GM21515 (cell line): Measurements from ENCODE around the gene ITPR1.

Experiments used
- ATAC-seq: cut with Tn5 transposase; IDR thresholded peaks from one replicate; pipeline ENCODE4 v1.9.1; 2021; ENCODE audit not compliant: unreplicated experiment

Gene ITPR1

DNA sequence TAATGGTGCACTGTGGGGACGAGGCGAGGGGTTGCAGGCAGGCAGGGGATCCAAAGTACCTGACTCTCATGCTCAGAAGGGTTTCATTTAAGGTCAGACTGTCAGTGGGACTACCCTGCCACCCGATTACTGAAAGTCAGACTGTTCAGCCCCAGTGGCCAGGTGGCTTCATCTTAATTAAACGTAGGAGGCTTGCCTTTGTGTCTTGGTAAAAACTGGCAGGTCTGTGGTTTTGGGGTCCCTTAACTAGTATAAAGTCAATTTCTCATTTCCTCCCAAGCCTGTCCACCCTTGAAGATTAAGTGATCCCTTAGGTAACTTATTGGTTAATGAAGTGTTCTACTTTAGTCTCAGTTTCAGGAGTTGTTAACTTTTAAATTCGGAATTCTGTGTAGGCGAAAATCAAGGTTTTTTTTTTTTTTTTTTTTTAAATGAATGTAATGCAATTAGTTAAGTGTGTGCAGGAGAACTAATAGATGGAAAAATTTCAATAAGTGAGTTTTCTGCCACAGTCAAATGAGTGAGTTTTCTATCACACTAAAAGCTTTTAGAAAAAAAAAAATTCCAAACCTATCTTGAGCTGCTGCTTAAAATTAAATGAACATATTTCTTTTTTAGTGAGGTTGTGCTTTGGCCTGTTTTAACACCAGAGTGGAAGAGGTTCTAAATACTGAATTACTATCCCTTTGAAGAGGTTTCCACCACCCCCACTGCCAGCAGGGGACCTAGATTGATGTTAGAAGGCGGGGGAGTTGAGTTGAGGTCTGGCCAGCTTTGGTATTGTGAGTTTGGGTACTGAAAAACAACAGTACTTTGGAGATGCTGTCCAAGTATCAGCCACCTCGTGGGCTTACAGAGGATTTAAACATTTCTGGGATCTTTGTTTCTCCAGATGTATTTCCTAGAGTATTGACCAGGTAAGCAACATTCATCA is 15.2 kb downstream of the ITPR1 start:
- ATAC-seq, result peak; percentile 57

DNA sequence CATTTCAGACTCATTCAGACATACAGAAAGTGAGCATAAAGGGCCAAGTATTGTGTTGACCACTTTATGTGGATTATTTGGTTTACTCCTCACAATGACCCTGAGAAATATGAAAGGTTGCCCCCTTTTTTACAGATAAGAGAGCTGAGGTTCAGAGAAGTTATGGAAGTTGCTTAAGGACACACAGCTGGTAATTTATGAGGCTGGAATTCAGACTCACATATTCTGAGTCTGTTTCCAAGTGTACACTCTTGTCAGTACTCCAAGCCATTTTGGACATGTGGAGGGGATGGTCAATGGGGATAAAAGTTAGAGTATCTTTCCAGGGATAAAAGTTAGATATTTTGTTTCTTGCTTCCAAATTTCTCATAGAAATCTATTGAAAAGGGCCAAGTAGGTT is 15.9 kb downstream of the ITPR1 start:
- no peak for ATAC-seq

DNA sequence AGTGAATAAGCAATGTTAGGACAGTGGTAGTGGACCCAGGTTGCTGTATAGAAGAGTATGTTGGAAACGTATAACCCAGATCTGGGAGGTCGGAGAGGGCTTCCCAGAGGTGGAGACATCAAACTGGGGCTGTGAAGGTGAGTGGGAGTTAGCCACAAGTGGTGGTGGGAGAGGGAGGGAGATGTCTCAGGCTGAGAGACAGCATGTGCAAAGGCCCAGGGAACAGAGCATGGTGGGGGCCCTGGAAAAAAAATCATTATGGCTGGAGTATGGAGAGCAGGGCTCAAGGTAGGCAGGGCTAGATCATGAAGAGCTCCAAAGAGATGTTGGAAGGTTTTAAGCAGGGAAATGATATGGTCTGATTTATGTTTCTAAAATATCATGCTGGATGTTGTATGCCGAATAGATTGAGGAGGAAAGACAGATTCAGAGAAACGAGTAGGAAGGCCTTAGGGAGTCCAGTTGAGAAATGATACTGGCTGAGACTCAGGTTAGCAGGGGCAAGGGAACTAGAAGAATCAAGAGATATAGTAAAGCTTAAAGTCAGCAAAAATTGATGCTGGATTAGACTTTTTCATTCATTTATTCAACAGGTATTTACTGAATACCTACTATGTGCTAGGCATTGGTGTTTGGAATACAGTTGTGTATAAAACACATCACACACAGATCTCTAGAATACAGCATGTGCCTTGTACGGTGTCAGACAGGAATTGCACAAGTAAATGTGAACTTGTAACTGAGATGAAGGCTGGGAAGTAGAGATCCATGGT is 17.0 kb downstream of the ITPR1 start:
- no peak for ATAC-seq

DNA sequence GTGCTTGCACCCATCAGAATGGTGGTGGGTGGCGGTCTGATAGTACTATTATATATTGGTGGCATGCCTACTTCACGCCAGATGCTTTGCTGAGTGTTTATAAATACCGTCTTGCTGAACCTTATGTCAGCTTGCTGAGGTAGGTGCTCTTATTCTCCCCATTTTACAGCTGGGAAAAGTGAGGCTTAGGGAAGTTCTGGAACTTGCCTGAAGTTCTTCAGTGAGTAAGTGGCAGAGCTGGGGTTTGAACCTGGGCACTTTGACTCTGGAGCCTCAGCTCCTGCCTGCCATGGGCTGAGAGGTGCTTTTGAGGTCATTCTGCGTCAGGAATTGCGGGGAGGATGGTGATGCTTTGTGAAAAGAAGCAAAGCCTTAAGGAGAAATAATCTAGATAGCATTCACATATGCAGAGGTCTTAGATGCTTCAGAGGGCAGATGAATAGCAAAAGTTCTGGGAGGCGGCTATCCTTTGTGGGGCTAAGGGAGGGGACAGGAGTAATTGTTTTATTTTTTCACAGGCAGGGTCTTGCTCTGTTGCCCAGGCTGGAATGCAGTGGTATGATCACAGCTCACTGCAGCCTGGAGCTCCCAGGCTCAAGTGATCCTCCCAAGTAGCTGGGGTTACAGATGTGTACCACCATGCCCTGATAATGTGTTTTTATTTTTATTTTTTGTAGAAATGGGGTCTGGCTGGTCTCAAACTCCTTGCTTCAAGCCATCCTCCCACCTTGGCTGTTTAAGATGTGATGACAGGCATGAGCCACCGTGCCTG is 18.5 kb downstream of the ITPR1 start:
- ATAC-seq, result no peak

DNA sequence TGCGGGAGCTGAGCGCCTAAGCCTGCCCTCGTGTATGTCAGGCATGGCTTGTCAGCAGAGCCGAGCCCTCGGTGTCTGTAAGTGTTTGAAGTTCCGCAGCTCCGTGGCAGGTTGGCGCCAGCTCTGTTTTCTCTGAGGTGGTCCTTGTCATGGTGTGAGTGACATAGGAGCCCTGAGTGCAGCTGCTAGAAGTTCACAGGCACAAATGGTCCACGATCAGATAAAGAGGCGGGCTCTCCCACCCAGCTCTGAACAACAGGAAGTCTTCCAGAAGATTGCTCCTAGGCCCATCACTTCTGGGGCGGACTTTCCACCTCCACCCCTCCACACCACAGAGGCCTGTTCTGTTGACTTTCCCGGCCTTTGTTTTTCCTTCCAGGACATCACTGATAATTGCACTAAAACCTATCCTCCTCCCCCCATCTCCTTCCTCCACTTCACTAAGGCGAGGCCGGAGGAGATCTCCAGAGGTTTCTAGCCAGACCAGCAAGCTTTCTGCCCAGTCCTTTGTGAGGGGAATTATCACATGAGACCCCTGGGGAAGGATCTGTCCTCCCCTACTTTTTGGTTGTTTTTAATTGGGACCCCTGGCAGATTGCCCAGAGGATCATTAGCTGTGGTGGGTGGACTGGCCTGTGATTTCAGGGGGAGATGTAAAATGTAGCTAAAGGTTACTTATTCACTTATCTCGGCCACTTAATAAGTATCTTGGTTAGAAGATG is 19.9 kb downstream of the ITPR1 start:
- ATAC-seq, result no peak

DNA sequence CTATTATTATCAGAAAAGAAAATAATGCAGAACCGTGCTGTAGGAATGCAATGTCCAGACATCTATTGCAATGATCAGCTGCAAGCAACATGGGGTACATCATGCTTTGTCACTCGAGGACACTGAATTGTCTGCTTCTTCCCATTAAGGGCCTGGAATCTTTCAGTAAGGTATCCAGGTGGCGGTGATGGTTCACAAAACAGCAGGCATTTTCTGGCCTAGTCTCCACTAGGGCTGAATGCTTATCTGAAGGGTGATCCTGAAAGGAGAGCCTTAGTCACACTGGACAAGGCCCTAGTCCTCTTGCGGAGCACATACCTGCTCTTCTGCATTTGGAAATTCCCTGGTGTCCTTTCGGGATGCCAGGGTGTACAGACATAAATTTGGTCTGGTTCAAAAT is 21.2 kb downstream of the ITPR1 start:
- ATAC-seq, result no peak

DNA sequence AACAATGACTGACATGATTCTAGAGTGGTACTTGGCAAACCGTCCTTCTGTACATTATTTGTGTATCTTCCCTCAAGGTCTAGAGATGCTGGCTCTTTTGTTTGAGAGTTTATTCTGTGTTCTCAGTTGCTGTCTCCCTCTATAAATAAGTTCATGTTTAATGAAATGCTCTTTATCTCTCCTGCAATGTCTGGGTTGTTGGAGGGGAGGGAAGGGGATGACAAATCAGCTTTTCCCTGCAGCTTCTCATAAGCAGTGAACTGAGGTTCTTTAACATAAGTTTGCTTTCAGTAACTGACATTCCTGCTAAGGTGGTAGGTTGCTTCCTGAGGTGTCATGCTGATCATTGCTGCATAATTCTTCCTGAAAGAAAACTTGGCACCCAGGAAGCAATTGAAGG is 21.8 kb downstream of the ITPR1 start:
- ATAC-seq, result no peak

DNA sequence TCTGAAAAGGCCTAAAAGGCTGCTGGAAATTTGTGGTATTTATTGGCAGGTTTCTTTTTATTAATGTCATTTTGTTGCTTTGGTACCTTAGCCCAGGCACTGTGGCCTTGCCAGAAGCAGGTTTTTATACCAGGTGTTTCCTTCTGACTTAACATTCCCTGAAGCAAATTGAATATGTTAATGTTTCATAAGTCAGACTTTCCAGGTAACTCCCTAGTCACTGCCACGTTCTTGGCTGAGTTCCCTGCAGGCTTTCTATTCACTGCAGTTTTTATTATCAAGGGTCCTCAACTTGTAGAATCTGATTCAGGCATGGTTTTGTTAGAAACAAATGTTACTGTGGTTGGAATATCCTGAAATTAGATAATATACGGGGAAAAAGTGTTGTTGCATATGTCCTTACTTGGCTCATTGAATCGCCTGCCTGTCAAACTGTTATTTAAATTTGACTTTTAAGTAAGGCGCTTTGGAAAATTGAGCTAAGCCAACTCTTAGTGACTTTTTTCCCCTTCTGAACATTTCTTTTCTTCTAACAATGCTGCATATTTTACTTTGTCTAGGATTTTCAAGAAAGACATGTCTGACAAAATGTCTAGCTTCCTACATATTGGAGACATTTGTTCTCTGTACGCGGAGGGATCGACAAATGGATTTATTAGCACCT is 22.9 kb downstream of the ITPR1 start:
- ATAC-seq, result no peak

DNA sequence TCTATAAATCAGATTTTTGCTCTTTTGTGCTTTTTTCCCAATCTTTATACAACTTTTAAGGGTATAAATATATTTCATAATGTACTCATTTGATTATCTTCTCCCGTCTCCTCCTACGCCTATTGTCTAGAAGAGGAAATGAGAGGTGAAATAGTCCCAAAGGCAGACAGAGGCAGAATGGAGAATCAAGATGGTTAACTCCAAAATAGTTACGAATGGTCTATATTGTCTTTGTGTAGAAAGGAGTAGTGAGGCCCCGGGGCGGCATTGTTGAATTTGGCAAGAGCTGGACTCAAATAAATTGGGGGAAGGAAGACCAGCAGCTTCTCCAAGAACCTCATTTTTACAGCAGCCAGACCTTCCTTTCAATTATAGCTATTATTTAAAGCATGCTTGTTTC is 23.9 kb downstream of the ITPR1 start:
- no peak for ATAC-seq

DNA sequence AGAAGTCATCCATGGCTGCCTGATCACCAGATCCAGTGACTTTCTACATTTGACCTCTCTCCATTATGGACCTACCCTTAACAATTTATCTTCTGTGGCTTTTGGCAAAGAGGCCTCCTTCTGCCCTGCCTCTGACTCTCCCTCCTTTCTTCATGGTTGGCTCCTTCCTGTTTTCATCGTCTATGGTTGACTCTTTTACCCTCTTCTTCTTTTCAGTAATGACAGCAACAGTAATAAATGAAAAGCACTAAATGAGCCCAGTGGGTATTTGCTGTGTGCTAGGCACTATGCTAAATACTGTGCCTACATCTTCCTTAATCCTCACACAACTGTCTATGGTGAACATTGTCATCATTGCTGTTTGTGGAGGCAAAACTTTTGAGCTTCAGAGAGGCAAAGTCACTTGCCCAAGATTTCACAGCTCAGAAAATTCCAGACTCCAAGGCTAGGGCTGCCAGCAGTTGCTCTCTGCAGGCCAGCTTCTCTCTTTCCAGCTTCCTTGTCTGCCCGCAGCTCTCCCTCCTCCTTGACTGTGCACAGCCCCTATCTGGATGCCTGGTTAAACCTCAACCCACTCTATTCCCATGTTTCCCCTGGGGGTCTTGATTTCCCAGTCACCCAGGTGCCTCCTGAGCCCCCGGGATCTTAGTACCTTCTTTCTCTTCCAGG is 24.6 kb downstream of the ITPR1 start:
- ATAC-seq, result no peak

DNA sequence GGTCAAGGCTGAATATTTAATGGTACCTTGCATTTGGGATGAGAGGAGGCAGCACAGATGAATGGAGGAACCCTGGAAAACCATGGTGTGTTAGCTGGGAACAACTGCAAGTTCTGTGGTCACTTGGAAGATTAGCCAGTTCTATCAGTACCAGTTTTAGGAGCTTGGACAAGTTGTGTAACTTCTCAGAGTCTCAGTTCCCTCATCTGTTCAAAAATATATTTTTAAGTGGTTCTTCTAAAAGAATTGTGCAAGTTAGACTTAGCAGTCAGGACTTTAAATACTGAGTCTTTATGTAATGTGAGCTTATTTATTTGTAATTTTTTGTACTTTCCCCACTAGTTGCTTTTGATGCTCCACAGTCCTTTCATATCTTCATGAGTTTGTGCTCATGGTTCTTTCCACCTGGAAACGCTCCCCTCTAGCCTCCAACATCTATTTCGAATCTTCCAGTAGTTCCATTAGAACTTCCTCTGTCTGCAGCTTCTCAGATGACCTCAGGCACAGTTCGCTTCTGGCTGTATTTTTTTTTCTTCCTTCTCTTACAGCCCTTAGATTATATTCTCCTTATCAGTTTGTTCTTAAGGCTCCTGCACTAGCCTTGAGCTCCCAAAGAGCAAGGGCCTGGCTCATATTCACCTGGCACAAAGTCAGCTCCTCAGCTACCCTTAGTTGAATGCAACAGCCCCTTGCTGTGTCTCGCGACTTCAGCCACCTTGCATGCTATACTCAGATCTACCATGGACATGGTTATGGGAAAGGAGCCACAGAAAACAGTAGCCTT is 27.1 kb downstream of the ITPR1 start:
- ATAC-seq, result no peak

DNA sequence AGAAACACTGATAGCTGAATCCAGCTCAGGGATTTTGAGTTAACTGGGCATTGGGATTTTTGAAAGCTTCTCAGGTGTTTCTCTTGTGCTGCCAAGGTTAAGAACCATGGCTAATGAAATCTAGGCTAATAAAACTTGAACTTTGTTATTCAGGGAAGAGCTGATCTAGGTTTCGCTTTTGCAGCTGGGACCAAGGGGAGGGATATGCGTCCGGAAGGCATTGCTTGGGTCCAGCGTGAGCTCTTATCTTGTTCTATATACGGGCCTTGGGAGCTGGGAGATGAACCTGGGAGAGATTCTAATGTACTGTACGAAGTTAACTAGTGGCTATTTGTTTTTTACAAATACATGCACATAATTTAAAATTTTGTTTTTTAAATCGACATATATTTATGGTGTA is 29.8 kb downstream of the ITPR1 start:
- ATAC-seq, result no peak

DNA sequence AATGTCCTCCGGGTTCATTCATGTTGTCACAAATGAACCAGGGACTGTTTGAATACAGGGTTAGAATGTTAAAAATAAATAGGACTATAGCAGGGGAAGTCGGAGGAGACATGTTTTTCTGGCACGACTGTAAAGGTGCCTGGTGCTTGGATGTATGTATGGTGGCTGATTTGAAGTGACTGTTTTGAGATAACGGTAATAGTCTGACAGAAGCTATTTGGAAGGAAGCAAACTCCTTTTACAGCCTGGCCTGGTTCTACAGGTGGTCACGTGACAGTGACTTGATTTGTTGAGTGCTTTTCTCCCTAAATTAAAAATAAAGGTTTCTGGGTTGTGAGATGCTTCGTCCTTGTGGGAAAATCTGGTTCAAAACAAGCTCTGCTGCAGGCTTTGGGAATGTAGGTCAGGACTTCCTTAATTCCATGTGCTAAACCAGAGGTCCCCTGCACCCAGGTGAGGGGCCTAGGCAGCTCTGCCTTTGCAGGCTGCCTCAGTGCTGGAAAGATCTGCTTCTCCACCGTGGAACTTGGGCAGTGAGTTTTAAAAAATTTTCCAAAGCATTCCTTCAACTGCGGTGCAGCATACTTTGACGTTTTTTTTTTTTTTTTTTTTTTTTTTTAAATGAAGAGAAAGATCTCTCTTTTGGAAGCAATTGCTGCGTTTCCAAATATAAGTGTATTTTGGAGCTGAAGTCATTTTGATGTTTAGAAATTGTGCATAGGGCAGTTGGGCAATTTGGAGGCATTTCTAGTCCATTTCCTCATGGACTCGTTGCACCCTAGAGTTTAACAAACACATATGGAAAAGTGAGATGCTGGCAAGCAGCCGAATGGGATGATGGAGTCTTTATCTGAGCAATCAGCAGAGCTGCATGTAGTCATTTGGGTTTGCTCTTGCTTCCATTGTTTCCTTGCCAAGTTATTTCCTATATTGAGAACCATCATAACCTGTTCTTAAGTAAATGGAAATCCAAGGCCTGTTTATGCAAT is 30.9 kb downstream of the ITPR1 start:
- no peak for ATAC-seq

DNA sequence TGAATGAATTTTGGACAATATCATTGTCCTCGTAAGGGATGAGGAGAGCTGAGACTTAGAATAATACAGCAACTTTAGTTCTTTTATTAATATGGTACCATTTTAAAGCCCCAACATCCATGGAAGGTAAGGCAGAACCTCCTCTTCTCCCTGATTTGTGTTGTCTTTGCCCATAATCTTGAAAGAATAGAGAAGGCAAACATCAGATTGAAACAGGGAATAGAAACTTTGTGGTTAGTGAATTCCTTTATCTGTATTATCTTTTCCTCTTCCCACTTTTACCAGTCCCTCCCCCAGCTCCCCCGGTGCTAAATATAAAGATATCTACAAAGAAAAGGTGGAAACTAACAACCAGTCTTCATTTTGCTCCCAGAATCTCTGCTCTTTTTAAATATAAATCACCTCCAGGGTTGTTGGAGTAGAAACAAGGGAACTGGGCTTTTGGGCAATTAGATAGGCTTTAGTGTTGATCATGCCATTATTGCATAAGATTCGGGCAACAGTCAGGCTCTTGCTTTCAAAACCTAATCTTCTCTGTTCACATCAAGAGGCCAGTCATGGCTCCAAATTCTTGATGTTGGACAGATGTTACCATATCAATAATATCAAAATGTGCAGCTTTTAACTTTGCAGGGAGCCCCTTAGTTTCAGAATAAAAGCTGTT is 32.5 kb downstream of the ITPR1 start:
- ATAC-seq, result no peak

DNA sequence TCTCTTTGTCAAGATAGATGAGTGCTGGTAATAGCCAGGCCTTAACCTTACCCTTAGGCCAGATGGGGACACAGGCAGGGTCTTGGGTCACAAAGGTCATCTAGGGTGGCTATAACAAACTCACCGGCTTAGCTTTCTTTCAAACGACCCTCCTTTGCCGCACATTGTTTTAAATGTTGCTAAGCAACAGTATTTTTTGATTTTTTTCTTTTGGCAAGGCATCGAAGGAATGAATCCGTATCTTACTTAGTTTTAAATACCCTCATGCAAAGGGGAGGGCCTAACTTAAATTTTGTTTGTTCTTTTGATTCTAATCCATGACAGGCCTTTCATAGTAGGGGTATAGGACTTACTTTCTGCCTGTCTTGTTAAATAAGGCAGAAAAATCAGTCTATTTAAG is 35.2 kb downstream of the ITPR1 start:
- ATAC-seq, result no peak

DNA sequence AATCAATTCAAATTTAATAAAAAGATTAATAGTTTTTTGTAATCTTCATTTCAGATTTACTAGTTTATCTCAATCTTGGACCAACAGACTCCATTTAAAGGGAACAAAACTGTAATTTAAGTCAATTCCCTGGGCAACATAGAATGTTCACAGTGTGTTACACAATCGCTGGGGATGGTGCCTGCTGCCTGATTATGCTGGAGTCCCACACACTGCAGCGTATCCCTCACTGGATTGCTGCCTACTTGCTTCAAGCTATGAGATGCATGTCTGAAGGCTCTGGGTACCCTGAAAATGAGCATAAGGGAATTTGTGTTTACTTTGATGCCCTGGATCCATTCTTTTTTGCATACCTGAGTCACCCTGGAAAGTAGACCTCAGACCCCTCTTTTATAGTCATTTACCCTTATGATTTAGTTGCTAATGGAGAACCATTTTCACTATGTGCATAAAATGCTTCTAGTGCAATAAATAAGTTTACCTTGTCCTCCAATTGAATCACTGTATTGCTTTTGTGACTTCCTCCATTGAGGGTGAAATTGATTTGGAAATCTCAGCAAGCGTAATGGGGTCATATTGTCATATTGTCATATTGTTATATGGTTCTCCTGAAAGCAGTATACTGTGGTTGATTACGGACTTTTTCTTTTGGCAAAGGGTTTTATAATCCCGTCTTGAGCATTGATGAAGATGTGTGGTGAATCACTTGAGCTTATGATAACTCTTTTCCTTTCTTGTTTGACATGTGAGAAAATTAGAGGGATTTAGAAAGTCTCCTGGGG is 35.9 kb downstream of the ITPR1 start:
- ATAC-seq, result no peak
